ENCODE measurements around the gene H2BK1. TPM values are rescaled to one million over a fixed set of nuclear protein-coding genes. Genes with fewer than 3 reads are reported as not detected.

The H2BK1 gene
- total and polyA plus RNA-seq, 2 donors (not counting 1 experiment from before 2014, with no cell fraction given): not detected

- Histone ChIP-seq H3K4me2 (ENCODE audit: extremely low read depth, insufficient read depth, low read length) (no peak overlapping the region), H2AFZ (ENCODE audit: low read length) (no peak overlapping the region), H3K27me3 (ENCODE audit: control insufficient read depth, insufficient read depth, low read length) (no peaks in the 10 kb centered on the region), H4K20me1 (ENCODE audit: control insufficient read depth, extremely low read depth, insufficient read depth, low read length) (no peaks in the 10 kb centered on the region), H3K36me3 (ENCODE audit: control insufficient read depth, insufficient read depth, low read length) (peaks cover 22% of the 10 kb centered on the region), H3K27ac (ENCODE audit: insufficient read depth, low read length) (peak overlapping the region; percentile 8), H3K79me2 (ENCODE audit: control insufficient read depth, insufficient read depth, low read length) (peaks cover 11% of the 10 kb centered on the region), H3K4me1 (ENCODE audit: control insufficient read depth, extremely low read depth, insufficient read depth, low read length) (peaks cover 24% of the 10 kb centered on the region), H3K4me3 (replicated peaks in 1 of 4; ENCODE audit: control extremely low read depth in 1 of 4, insufficient read depth in 1 of 4, low read depth in 3 of 4, low read length in 4 of 4) (no peak overlapping the region), H3K9me3 (ENCODE audit: control insufficient read depth, insufficient read depth, low read depth, low read length) (no peaks in the 10 kb centered on the region), H3K9ac (ENCODE audit: insufficient read depth, low read length) (no peak overlapping the region)
- no peak for TF ChIP-seq EZH2 (IDR thresholded peaks at IDR 0.05; ENCODE audit: low read length, missing control alignments)
- no peak for TF ChIP-seq CTCF (conservative IDR thresholded peaks at IDR 0.05 in 1 of 2, IDR thresholded peaks at IDR 0.05 in 1 of 2; ENCODE audit: low read depth in 1 of 2, low read length in 2 of 2)
- no peak for DNase-seq (ENCODE audit: low read depth in 2 of 2)
These were observed 32.7 kb upstream of the H2BK1 start for GRCh38 chr7:151243045-151243349.

GRCh38 chr7:151242159-151243044, 32.1 kb upstream of the H2BK1 start:
- H3K36me3 ChIP-seq (ENCODE audit: control insufficient read depth, insufficient read depth, low read length): peaks cover 28% of the 10 kb centered on the region
- H3K4me1 ChIP-seq (ENCODE audit: control insufficient read depth, extremely low read depth, insufficient read depth, low read length): peaks cover 21% of the 10 kb centered on the region
- H2AFZ ChIP-seq (ENCODE audit: low read length): no peak overlapping the region
- no peak overlapping the region for H3K27ac ChIP-seq (ENCODE audit: insufficient read depth, low read length)
- peaks cover 12% of the 10 kb centered on the region for H3K79me2 ChIP-seq (ENCODE audit: control insufficient read depth, insufficient read depth, low read length)
- no peak overlapping the region for H3K4me2 ChIP-seq (ENCODE audit: extremely low read depth, insufficient read depth, low read length)
- no peaks in the 10 kb centered on the region for H3K9me3 ChIP-seq (ENCODE audit: control insufficient read depth, insufficient read depth, low read depth, low read length)
- H3K27me3 ChIP-seq (ENCODE audit: control insufficient read depth, insufficient read depth, low read length): no peaks in the 10 kb centered on the region
- H3K9ac ChIP-seq (ENCODE audit: insufficient read depth, low read length): no peak overlapping the region
- no peak for DNase-seq (ENCODE audit: low read depth in 2 of 2)
- H4K20me1 ChIP-seq (ENCODE audit: control insufficient read depth, extremely low read depth, insufficient read depth, low read length): no peaks in the 10 kb centered on the region
- H3K4me3 ChIP-seq (replicated peaks in 1 of 4; ENCODE audit: control extremely low read depth in 1 of 4, insufficient read depth in 1 of 4, low read depth in 3 of 4, low read length in 4 of 4): no peak overlapping the region
- TF ChIP-seq EZH2 (IDR thresholded peaks at IDR 0.05; ENCODE audit: low read length, missing control alignments) (no peak), CTCF (conservative IDR thresholded peaks at IDR 0.05 in 1 of 2, IDR thresholded peaks at IDR 0.05 in 1 of 2; ENCODE audit: low read depth in 1 of 2, low read length in 2 of 2) (no peak)

- H2AFZ ChIP-seq (ENCODE audit: low read length): no peak overlapping the region
- DNase-seq (ENCODE audit: low read depth in 2 of 2): no peak
- H3K4me1 ChIP-seq (ENCODE audit: control insufficient read depth, extremely low read depth, insufficient read depth, low read length): peaks cover 16% of the 10 kb centered on the region
- H3K27ac ChIP-seq (ENCODE audit: insufficient read depth, low read length): no peak overlapping the region
- H3K27me3 ChIP-seq (ENCODE audit: control insufficient read depth, insufficient read depth, low read length): no peaks in the 10 kb centered on the region
- peaks cover 29% of the 10 kb centered on the region for H3K36me3 ChIP-seq (ENCODE audit: control insufficient read depth, insufficient read depth, low read length)
- H3K9me3 ChIP-seq (ENCODE audit: control insufficient read depth, insufficient read depth, low read depth, low read length): no peaks in the 10 kb centered on the region
- no peak overlapping the region for H3K4me2 ChIP-seq (ENCODE audit: extremely low read depth, insufficient read depth, low read length)
- no peaks in the 10 kb centered on the region for H4K20me1 ChIP-seq (ENCODE audit: control insufficient read depth, extremely low read depth, insufficient read depth, low read length)
- H3K79me2 ChIP-seq (ENCODE audit: control insufficient read depth, insufficient read depth, low read length): peaks cover 18% of the 10 kb centered on the region
- TF ChIP-seq EZH2 (IDR thresholded peaks at IDR 0.05; ENCODE audit: low read length, missing control alignments): no peak
- no peak for TF ChIP-seq CTCF (conservative IDR thresholded peaks at IDR 0.05 in 1 of 2, IDR thresholded peaks at IDR 0.05 in 1 of 2; ENCODE audit: low read depth in 1 of 2, low read length in 2 of 2)
- no peak overlapping the region for H3K4me3 ChIP-seq (replicated peaks in 1 of 4; ENCODE audit: control extremely low read depth in 1 of 4, insufficient read depth in 1 of 4, low read depth in 3 of 4, low read length in 4 of 4)
- no peak overlapping the region for H3K9ac ChIP-seq (ENCODE audit: insufficient read depth, low read length)
These were observed 31.4 kb upstream of the H2BK1 start for GRCh38 chr7:151241755-151242096.

Measured in fibroblast of lung (primary cell).